Measurements from ENCODE around the gene MTMR12.
"Not testable (repeated sequence)": the region's sequence is repeated elsewhere in the genome, so short reads cannot be mapped to it uniquely, and the experiment has no call there.

Gene MTMR12

GRCh38 chr5:32295966-32296772 lies 16.6 kb downstream of the MTMR12 start:
- DNase-seq: not testable (repeated sequence)

- no peak for DNase-seq
Measured at GRCh38 chr5:32291591-32291990, 21.1 kb downstream of the MTMR12 start.

- no peak for DNase-seq
Measured at GRCh38 chr5:32290922-32291321, 21.8 kb downstream of the MTMR12 start.

- not testable (repeated sequence) for DNase-seq
Measured at GRCh38 chr5:32290501-32290900, 22.2 kb downstream of the MTMR12 start.

GRCh38 chr5:32289986-32290385 lies 22.8 kb downstream of the MTMR12 start:
- not testable (repeated sequence) for DNase-seq

GRCh38 chr5:32288135-32288534 lies 24.6 kb downstream of the MTMR12 start:
- not testable (repeated sequence) for DNase-seq

GRCh38 chr5:32287525-32287924 lies 25.2 kb downstream of the MTMR12 start:
- not testable (repeated sequence) for DNase-seq

GRCh38 chr5:32285510-32286138 lies 27.1 kb downstream of the MTMR12 start:
- no peak for DNase-seq

- DNase-seq: no peak
Measured at GRCh38 chr5:32283539-32284377, 29.0 kb downstream of the MTMR12 start.

GRCh38 chr5:32283061-32283460 lies 29.7 kb downstream of the MTMR12 start:
- DNase-seq: no peak

GRCh38 chr5:32282633-32283032 lies 30.1 kb downstream of the MTMR12 start:
- DNase-seq: no peak

GRCh38 chr5:32281378-32282133 lies 31.2 kb downstream of the MTMR12 start:
- DNase-seq: not testable (repeated sequence)

GRCh38 chr5:32280656-32281081 lies 32.1 kb downstream of the MTMR12 start:
- no peak for DNase-seq

- DNase-seq: no peak
Measured at GRCh38 chr5:32279786-32280185, 33.0 kb downstream of the MTMR12 start.

GRCh38 chr5:32279223-32279622 lies 33.5 kb downstream of the MTMR12 start:
- no peak for DNase-seq

- no peak for DNase-seq
Measured at GRCh38 chr5:32278406-32278805, 34.3 kb downstream of the MTMR12 start.

- no peak for DNase-seq
Measured at GRCh38 chr5:32277798-32278197, 34.9 kb downstream of the MTMR12 start.

GRCh38 chr5:32276173-32276853 lies 36.4 kb downstream of the MTMR12 start:
- no peak for DNase-seq

- DNase-seq: no peak
Measured at GRCh38 chr5:32275396-32275741, 37.4 kb downstream of the MTMR12 start.

- DNase-seq: no peak
Measured at GRCh38 chr5:32274548-32275395, 38.0 kb downstream of the MTMR12 start.

- no peak for DNase-seq
Measured at GRCh38 chr5:32273821-32274220, 38.9 kb downstream of the MTMR12 start.
